Medulla oblongata (tissue), 1 donor: ENCODE data around the gene AGAP1.
A peak's percentile ranks its signal among the peaks of the same experiment; 100 is the strongest.

Experiments used
- DNase-seq: peaks from one replicate; pipeline ENCODE4 v3.0.0-alpha.2; 2015; ENCODE audit errors: extremely low spot score

The AGAP1 gene

DNA sequence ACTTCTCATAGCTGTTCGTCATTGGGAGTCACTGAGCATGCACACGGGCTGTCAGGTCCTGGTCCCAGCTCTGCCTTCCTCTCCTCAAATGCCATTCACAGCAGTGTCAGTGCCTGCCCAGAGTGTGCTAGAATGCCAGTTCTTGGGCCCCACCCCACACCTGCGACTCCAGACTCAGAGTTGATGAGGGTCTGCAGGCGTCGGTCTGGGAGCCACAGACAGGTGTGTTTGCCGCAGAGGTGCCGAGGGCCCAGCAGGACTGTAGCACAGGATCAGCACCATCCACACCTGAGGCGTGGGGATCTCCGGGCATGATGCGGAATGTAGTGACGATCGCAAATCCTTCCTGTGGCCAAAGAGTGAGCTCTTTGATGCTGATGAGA is 56.5 kb downstream of the AGAP1 start:
- DNase-seq, result no peak

DNA sequence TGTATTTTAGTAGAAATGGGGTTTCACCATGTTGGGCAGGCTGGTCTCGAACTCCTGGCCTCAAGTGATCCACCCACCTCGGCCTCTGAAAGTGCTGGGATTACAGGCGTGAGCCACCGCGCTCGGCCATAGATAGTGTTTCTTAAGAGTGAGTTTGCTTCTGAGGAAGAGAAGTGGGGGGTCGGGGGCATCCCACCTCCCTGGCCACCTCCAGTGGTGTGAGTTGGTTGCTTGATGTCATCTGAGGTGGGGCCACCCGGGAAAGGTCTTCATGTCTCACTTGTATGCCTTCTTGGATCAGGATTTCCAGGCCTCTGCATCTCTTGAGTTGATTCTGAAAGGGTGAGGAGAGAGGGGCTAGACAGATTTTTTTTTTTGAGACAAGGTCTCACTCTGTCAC is 57.1 kb downstream of the AGAP1 start:
- no peak for DNase-seq

DNA sequence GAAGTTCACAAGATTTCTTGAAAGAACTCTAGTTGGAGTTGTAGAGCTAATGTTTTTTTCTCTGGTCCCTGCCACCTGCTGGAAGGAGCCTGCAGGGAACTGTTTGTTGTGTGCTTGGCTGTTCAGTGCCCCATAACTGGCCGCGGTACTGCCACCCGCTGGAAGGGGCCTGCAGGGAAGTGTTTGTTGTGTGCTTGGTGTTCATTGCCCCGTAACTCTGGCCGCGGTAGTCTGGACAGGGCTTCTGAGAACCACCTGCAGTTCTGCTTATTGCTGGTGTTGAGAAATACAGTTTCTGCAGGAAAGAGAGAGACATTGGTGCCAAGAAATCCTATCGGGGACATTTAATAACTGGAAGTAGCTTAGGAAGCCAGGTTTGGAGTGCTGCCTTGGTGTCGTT is 58.1 kb downstream of the AGAP1 start:
- peak; percentile 84 for DNase-seq

DNA sequence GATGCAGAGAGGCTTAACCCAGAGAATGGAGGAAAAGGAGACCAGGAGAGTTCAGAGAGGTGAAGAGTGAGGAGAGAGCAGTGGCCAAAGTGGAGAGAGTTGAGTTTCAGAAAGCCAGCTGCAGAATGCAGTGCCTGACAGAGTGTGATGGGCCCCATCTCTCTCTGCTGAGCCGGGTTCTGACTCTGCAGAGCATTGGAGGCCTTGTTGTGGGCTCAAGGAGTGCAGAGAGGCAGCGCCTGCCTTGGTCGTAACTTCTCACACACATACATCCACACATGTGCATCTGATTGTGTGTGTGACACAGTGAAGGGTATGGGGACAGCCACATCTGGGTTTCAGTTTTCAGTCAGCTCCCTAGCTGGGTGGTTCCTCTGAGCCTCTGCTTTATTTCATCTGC is 58.8 kb downstream of the AGAP1 start:
- DNase-seq, result no peak

DNA sequence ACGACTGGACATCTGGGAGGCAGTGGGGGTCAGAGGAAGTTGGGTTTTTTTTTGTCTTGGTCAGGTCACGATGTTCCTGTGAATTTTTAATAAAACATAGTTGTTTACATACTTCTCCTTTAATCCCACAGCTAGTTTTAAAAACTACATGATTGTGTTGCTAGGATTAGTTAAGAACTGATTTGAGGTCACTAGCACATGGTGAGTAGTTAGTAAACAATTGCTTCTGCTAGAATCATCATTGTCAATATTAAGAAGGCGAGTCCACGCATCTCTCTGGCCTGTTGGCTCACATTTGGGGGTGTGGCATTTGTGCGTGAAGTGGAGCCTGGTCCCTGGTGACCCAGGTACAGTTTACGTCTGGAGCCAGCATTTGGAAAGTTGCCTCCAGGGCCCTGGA is 59.4 kb downstream of the AGAP1 start:
- DNase-seq, result no peak

DNA sequence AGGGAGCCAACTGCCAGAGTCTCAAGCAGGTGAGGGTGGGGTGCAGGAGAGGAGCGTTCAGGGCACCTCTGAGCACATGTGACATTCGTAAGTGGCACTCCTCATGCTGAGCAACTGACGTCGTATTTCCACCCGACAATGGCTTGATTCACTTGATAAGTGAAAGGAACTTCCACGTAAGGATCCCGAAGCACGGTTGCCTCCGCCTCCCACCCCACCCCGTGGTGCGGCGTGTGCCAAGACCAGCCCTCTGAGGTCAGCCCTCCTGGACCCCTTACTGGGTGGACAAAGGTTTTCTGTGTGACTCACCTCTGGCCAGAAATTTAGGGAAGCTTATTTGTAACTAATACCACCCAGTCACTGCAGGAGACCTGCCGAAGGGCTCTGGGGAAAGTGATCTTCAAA is 59.9 kb downstream of the AGAP1 start:
- DNase-seq, result no peak

DNA sequence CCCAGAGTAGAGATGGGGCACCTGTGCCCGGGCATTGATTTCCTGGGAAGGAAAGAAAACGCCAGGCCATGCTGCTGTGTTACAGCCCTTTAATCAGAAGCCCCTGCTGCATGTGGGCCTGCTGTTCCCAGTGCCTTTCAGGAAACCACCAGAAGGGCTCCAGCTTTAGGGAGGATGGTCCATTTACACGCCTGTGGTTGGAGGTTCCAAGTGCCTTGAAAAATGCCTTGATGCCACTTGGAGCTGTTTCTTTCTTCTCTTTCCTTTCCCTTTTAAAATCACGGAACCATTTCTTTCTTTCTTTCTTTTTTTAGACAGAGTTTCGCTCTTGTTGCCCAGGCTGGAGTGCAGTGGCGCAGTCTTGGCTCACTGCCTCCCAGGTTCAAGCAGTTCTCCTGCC is 60.5 kb downstream of the AGAP1 start:
- DNase-seq, result no peak

DNA sequence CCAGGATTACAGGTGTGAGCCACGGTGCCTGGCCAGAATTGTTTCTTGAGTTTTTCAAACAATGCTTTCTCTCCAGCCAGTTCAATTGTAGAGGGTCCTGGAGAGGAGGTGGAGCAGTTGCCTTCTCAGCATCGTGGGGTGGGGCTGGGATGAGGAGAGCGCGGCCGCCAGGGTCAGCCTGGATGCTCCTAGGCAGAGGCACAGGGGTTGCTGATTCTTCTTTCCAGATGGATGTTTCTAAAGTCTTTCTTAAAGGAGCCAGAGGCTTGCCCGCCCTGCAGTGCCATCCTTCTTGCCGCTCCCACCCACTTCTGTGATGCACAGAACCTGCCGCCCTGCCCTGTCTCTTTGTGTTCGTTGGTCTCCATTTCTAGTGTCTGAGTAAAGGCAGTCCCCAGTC is 61.1 kb downstream of the AGAP1 start:
- DNase-seq, result no peak

DNA sequence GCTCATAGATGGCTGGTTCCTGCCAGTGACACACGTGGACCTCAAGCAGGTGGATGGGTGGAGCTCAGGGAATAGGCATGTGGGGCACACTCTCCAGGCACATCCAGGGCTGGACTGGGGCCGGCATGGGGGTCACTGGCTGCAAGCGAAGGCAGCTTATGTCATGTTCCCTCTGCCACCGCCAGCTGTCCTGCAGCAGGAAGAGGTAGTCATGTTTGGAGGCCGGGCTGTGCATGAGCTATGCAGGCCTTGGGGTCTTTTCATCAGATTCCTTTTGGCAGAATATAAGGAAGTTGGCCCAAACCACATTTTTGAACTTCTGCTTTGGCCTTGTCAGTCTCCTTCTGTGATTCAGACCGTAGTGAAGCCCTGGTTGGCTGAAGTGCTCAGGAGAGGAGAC is 61.5 kb downstream of the AGAP1 start:
- peak; percentile 79 for DNase-seq

DNA sequence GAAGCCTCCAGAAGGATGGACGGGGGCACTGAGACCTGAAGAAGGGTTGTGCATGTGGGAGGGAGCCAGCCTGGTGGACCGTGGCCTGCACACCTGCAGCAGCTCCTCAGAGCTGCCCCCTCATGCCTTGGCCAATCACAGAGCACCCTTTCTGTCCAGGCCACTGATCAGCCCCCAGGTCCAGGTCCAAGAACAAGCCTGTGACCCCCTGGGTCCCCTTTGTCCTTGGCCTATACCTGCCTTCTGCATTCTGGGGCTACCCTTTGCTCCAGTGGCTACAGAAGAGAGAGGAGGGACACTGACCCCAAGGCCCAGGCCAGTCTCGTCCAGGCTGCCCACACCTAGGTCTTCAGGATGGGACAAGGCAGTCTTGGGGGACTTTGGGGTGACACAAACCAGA is 62.2 kb downstream of the AGAP1 start:
- no peak for DNase-seq

DNA sequence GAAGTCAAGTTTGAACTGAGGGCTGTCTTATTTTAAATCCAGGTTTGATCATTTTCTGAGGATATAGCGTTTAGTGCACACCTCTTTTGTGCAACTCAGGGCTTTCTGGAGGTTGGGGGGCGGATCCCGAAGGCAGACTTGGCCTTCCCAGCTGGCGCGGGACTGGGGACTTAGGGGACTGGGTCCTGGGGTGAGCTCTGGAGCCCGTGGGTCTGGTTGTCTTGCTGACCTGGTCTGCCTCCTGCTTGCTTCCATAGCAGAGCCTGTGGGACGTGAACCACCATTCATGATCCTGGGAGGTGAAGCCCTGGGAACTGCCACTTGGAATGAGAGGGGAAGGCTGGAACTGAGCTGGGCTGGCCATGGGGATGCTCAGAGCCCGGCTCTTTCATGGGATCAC is 63.1 kb downstream of the AGAP1 start:
- no peak for DNase-seq

DNA sequence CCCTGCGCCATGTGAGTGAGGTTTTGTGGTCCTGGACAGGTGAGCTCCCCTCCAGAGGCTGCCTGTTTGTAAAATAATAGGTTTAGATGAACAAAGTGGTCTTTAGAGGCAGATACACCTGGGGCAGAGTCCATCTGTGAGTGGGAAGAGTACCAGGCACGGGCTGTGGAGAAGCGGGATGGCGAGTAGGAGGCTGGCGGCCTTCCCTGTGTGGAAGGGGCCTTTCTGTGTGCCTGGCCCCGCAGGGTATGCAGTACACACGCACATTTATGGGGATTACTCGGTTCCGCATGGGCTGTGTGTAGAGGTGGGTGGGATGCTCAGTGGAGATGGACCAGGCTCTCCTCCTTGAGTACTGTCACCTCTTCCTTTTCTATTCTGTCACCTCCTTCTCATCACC is 64.1 kb downstream of the AGAP1 start:
- DNase-seq, result no peak

DNA sequence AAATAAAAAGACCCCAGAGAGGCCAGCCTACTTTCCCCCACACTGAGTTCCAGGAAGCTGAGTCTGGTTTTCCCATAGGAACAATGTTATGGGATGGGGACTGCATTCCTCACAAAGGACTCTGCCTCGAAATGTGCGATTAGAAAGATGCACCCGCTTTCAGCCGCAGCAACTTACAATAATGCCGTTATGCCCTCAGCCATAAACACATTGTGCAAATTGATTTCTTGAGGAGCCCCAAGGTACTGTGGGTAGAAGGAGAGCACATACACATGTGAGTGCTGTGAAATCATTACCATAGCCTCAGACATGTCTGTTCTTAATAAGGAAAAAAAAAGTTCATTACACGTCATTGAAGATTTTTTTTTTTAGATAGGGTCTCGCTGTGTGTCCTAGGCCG is 64.7 kb downstream of the AGAP1 start:
- DNase-seq, result no peak

DNA sequence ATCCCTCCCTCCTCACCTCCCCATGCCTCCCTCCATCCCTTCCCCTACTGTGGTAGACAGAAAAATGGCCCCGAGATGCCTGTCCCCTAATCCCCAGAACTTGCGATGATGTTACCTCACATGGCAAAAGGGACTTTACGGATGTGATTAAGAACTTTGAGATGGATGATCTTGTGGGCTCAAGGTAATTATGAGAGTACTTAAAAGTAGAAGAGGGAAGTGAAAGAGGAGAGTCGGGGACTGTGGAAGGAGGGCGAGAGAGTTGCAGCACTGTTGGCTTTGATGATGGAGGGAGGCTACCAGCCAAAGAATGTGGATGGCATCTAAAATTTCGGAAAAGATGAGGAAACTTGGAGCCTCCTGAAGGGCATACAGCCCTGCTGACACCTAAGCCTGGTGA is 66.5 kb downstream of the AGAP1 start:
- DNase-seq, result no peak

DNA sequence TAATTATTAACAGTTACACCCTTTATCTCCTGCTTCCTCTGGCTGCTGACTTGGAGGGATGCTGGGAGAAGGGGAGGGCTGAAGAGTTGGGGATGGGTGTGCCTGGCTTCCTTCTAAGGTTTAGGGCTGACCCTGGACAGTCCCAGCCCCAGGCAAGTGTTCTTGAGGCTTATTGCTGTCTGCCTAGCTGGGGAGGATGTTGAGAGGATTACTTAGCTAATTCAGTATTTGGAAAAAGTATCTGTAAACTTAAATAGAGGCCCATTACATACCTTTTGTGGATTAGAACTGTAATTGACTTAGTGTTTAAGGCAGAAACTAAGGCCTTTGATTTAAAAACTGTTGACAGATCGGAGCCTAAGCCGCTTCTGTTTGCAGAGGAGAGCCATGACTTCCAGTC is 67.6 kb downstream of the AGAP1 start:
- no peak for DNase-seq

DNA sequence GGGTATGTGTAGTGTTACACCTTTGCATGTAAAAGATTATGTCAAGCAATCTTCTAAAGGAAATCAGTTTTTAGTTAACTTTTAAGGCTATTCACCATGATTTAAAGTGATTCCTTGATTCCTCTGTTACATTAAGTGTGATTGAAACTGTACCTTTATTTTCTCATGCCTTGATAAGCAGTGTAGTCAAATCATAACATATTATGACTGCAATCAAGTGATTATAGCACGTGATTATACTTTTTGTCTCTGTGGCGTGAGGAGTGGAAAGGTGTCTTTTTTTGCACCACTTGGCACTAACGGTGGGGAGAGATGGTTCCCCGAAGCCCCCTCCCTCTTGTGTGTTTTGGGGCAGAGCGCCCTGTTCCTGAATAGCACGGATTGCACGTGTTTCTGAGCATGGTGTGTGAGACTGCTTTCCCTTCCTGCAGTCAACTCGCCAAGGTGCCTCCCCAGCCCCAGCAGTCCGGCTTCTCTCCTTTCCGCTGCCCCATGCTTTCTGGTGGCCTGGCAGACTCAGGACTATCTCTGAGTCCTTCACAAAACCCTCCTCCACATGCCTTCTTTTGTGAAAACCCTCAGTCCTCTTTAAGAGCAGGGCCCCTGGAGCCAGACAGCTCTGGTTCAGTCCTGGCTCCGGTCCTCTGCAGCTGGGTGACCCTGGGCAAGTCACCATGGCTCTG is 68.4 kb downstream of the AGAP1 start:
- DNase-seq, result no peak

DNA sequence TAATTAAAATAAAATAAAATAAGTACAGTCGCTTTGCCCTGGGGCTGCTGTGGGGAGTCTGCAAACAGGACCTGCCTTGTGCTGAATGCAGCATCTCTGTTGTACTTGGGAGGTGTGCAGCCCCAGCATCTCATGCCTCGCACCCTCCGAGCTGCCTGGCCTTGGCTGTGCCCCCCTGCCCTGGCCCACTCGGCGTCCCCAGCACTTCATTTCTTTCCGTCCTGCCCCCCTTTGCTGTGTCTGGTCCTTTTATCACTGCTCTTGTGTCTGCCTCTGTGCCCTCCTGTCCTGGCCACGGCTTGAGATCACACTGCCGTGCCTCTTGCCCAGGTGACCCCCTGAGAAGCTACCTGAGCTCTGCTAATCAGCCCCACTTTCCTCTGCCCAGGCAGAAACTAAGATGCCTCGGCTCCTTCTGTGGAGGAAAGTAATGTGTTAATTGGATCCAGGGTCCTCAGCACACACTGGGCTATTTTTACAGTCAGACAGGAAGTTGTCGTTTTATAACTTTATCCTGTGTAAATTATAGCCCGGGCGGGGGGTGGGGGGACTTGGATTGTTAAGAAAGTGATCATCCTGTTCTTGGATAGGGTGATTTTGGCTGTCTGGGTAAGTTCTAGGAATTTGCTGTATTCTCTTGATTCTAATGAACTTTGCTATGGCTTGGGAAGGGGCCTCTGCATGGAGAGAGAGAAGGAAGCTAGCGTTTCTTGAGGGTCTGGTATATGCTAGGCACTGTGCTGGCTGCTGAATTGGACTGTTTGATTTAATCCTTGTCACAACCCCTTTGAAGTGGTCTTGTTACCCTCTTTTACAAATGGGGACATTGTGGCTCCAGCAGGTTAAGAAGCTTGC is 69.4 kb downstream of the AGAP1 start:
- no peak for DNase-seq

DNA sequence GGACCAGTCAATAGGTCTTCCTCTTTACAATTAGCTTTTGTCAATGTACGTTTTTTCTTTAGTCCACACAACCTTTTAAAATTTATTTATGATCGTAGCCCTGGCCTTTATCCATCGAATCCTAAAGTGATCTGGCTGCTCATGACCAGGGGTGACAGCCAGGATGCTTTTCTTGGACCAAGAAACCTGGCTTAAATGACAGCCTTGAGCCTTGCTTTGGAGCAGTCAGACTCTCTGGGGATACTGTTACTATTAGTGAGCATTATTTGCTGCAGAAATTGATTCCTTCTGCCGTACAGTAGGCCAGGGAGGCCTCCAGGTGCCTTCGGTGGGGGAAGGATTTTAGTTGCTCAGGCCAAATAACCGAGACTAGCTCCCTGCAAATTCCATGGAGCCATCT is 70.2 kb downstream of the AGAP1 start:
- DNase-seq, result no peak

DNA sequence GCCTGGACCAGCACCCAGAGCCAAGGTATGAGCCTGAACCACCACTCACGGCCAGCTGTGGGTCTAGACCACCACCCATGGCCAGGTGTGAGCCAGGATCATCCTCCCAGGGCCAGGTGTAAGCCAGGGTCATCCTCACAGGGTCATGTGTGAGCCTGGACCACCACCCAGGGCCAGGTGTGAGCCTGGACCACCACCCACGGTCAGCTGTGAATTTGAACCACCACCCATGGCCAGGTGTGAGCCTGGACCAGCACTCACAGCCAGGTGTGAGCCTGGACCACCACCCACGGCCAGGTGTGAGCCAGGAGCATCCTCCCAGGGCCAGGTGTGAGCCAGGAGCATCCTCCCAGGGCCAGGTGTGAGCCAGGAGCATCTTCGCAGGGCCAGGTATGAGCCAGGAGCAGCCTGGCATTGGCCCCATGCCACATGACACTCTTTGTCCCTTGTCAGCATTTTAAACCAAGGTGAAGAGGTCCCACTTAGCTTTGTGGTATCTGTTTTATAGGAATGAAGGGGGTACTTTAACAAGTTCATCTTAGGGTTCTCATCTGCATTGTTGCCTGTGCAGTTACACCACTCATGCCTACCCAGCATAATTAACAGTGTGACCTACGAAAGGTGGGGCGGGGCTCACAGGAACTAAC is 71.2 kb downstream of the AGAP1 start:
- DNase-seq, result no peak

DNA sequence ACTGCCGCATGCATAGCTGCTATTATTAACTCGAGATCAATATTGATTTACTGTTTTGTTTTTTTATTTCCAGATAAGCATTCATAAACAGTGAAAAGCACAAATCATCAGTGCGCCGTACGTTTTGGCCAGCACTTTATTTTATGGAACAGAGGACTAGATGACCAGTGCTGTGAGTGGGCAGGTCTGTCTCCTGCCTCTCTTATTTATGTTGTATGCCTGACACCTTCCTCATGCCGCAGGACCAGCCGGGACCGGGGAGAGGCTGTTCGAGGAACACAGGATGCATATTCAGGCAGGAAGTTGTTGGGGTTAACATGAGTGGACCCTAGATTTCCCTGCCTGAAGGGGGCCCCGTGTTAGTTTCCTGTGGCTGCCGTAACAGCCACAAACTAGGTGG is 72.6 kb downstream of the AGAP1 start:
- DNase-seq, result no peak

DNA sequence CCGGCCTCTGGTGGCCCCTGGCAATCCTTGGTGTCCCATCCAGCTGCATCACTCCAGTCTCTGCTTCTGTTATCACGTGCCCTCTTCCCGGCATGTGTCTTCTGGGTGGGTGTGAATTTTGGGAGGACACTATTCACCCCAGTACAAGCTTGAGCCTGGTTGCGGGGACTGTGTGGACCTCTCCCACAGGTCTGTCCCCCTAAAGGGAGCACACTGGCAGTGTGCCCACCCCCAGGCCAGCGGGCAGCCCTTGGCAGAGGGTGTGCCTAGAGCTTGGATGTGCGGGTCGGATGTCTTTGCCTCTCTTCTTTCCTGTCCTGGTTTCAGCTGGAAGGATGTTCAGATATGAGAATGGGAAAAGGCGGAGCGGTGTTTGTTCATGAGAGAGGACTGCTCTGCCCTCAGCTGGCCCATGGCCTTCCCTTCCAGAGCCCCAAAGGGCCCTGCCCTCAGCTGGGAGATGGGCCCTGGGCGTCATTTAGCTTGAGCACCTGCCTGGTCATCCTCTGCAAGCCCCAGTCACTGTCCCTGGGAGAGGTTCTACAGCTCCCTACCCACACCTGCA is 73.2 kb downstream of the AGAP1 start:
- no peak for DNase-seq

DNA sequence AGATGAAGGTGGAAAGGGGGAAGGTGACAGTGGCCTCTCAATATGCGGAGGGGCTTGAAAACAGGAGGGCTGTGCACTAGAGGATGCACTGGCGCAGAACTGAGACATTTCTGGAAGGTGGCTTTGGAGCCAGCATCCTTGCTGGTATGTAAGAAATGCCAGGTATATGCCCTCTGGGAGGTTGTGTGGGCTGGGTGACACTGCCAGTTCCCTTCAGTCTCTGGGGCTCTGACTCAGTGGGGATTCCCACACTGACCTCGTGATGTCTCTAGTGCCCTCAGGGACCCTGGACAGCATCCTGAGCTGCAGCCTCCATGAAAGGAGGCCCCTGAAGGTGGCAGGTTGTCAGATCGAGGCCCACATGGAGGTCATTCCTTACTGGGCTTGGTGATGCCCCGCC is 74.0 kb downstream of the AGAP1 start:
- no peak for DNase-seq

DNA sequence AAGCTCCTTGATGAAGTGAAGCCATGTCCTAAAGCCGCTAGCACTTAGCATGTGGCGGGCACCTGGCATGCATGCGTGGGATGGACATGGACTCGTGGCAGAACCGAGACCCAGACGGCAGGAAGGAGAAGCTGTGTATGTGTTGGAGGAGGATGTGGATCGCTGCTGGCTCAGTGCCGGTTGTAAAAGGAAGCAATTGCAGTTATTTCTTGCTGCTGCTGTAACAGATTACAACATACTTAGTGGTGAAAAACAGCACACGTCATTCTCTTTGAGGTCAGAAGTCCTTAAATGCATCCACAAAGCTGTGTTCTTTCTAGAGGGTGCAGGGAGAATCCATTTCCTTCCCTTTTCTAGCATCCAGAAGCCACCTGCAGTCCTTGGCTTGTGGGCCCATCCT is 74.6 kb downstream of the AGAP1 start:
- DNase-seq, result no peak
